Activated CD4-positive, alpha-beta T cell treated with anti-CD3 and anti-CD28 coated beads, Interleukin-2, amount 10 ng/mL, durations not matched to agents 24 days and 14 days (primary cell): ENCODE measurements around the gene SDCCAG8. TPM values are rescaled to one million over a fixed set of nuclear protein-coding genes. Genes with fewer than 3 reads are reported as not detected.

Experiments
- DNase-seq: peaks from one replicate; pipeline ENCODE4 v3.0.0; 2022
- H3K27ac Mint-ChIP-seq: one replicate; pipeline ENCODE4 v1.8.0; 2022; ENCODE audit warnings: mild to moderate bottlenecking, mixed read lengths
- H3K27me3 Mint-ChIP-seq: one replicate; pipeline ENCODE4 v1.8.0; 2022; ENCODE audit warnings: mixed read lengths
- H3K36me3 Mint-ChIP-seq: one replicate; pipeline ENCODE4 v1.8.0; 2022; ENCODE audit warnings: low read depth, mild to moderate bottlenecking, mixed read lengths
- H3K4me1 Mint-ChIP-seq: one replicate; pipeline ENCODE4 v1.8.0; 2021; ENCODE audit warnings: mixed read lengths
- H3K4me3 Mint-ChIP-seq: one replicate; pipeline ENCODE4 v1.8.0; 2022; ENCODE audit warnings: mild to moderate bottlenecking, moderate library complexity, mixed read lengths
- H3K9me3 Mint-ChIP-seq: one replicate; pipeline ENCODE4 v1.8.0; 2021; ENCODE audit warnings: mixed read lengths
- intact Hi-C: fragments of 100-400 bp; cut with micrococcal nuclease; formaldehyde crosslinking; loops from one replicate; pipeline ENCODE4 v1.15.1; 2023
- total RNA-seq: library from RNA; stranded (reverse); gene quantifications from 2 replicates; pipeline ENCODE4 v1.2.3, GENCODE V29; 2022

The SDCCAG8 gene
- total RNA-seq, 1 donor from 2014 or later = 23.6 TPM

DNA sequence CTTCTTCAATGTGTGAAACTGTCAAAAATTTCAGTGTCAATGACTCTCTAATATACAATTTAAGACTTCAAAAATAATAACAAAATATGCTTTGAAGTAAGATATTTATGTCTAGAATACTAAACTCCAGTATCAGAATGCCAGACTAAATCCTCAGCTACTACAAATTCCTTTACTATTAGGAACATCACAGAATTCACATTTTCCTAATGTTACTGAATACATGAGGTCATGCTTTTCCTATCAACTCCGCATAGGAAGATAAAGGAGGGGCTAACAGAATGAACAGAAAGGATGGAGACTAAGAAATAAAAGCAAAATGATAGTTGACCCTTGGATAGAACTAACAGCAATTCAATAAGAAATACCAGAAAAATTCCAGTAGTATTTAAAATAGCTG lies 292.7 kb downstream of the SDCCAG8 start:
- peaks cover 5% of the 10 kb centered on the region for H3K36me3 Mint-ChIP-seq
- no peaks in the 10 kb centered on the region for H3K27me3 Mint-ChIP-seq
- no peak for DNase-seq
- peaks cover 3% of the 10 kb centered on the region for H3K4me1 Mint-ChIP-seq
- no peak overlapping the region for H3K27ac Mint-ChIP-seq
- intact Hi-C loops = no loop called here
- H3K4me3 Mint-ChIP-seq = no peak overlapping the region
- H3K9me3 Mint-ChIP-seq = no peaks in the 10 kb centered on the region

DNA sequence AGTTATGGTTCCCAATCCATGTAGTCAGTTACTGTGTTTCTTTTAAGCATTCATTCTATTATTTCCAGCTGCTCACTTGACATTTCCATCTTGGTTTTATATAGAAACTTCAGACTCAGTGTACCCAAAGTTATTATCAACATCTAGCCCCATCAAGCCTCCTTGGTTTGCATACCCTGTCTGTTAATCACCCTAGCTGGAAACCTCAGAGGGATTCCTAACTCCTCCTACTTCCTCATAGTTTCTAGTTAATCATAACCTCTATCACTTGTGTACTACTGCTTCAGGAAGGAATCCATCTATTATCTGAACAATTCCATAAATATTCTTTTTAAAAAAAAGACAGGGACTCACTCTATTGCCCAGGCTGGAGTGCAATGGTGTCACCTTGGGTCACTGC lies 293.3 kb downstream of the SDCCAG8 start:
- DNase-seq = no peak
- H3K4me3 Mint-ChIP-seq = no peak overlapping the region
- intact Hi-C loops = no loop called here
- no peak overlapping the region for H3K27ac Mint-ChIP-seq
- peaks cover 1% of the 10 kb centered on the region for H3K36me3 Mint-ChIP-seq
- no peaks in the 10 kb centered on the region for H3K27me3 Mint-ChIP-seq
- no peaks in the 10 kb centered on the region for H3K9me3 Mint-ChIP-seq
- H3K4me1 Mint-ChIP-seq = peaks cover 3% of the 10 kb centered on the region

Other genes starting within 250 kb of the SDCCAG8 start
- 47.2 and 53.4 TPM in 2 replicates for gene CEP170, start 760 bp upstream of the SDCCAG8 start, total RNA-seq